Heart right ventricle (tissue), 16 donors: ENCODE data around the gene ALOX12B. TPM values are rescaled to one million over a fixed set of nuclear protein-coding genes. Genes with fewer than 3 reads are reported as not detected.
"Not testable (repeated sequence)": the region's sequence is repeated elsewhere in the genome, so short reads cannot be mapped to it uniquely, and the experiment has no call there.

Source experiments
- ATAC-seq, 8 donors: fragments of 200-7000 bp; cut with Tn5 transposase; one replicate each; pipeline ENCODE4 v1.9.1; 2020; ENCODE audit warnings: mild to moderate bottlenecking in 8 of 8, moderate library complexity in 8 of 8, moderate number of reproducible peaks in 1 of 8
- DNase-seq, 2 donors: peaks; one replicate each; pipeline ENCODE4 v3.0.0-alpha.2; 2020
- H3K27ac ChIP-seq, 10 donors: fragments of 200-600 bp; sonication (generic) in 2 of 10; one replicate each; pipeline versions ENCODE4 v1.5.0 to v1.8.0; 2020 to 2022; ENCODE audit warnings: mild to moderate bottlenecking in 3 of 10
- H3K27me3 ChIP-seq, 7 donors: fragments of 200-600 bp; one replicate each; pipeline ENCODE4 v1.8.0; 2021 to 2022; ENCODE audit warnings: mild to moderate bottlenecking in 2 of 7
- H3K36me3 ChIP-seq, 9 donors: fragments of 200-600 bp; sonication (generic) in 1 of 9; one replicate each; pipeline versions ENCODE4 v1.5.0 to v1.8.0; 2020 to 2022; ENCODE audit warnings: mild to moderate bottlenecking in 2 of 9
- H3K4me1 ChIP-seq, 9 donors: fragments of 200-600 bp; sonication (generic) in 1 of 9; one replicate each; pipeline versions ENCODE4 v1.5.0 to v1.8.0; 2020 to 2022; ENCODE audit warnings: mild to moderate bottlenecking in 4 of 9
- H3K4me3 ChIP-seq, 10 donors: fragments of 200-600 bp; sonication (generic) in 2 of 10; one replicate each; pipeline versions ENCODE4 v1.5.0 to v1.8.0; 2020 to 2022; ENCODE audit warnings: mild to moderate bottlenecking in 7 of 10, moderate library complexity in 2 of 10
- H3K9me3 ChIP-seq, 11 donors: fragments of 200-600 bp in 10 of 11; sonication (generic) in 2 of 11; one replicate each; pipeline versions ENCODE4 v1.5.0 to v1.8.0; 2013 to 2022; ENCODE audit warnings: mild to moderate bottlenecking in 2 of 11, control low read depth in 1 of 11, moderate library complexity in 1 of 11
- WGBS, 2 donors: extraction: QIAGEN DNeasy Blood & Tissue Kit; methylation state at CpG; one replicate each; pipeline ENCODE4 v1.1.7; 2013; ENCODE audit warnings: inconsistent platforms in 1 of 2; 5-methylcytosine and 5-hydroxymethylcytosine counted together
- intact Hi-C, 10 donors: fragments of 100-400 bp; cut with DNase I; formaldehyde crosslinking; loops; one replicate each; pipeline versions ENCODE4 v1.11.1 to v1.14.2; 2022
- polyA plus RNA-seq, 2 donors: library from polyadenylated mRNA; stranded (reverse); fragments of 200-250 nt; gene quantifications; one replicate each; pipeline ENCODE4 v1.2.3, GENCODE V29; 2013
- total RNA-seq, 10 donors: library from RNA; stranded (reverse); fragmentation: NEBNext Ultra II Directional in 3 of 10; extraction: Animal tissue kit (Norgen Biotek cat#: 25700) in 3 of 10; gene quantifications; one replicate each; pipeline versions ENCODE4 v1.2.1 to v1.2.4, GENCODE V29; 2021 to 2023
- TF ChIP-seq, protein P1 (sequence below), 9 donors: fragments of 200-600 bp; sonication (generic) in 2 of 9; IDR thresholded peaks; one replicate each; pipeline versions ENCODE4 v1.5.0 to v1.8.0; 2021 to 2022; ENCODE audit warnings: antibody characterized with exemption in 9 of 9, mild to moderate bottlenecking in 5 of 9, moderate library complexity in 1 of 9
- donor health status: Arrhythmogenic right ventricular cardiomyopathy.
- donor health status: ischemic (EF 13 %, LVEDD 7.1; RV severe dilation, severe dysfunction).
- donor health status: healthy with polysubstance abuse.
- donor health status: DM: no; HTN: yes; CAD: no.
- donor health status: DM: no; HTN: no; CAD: no.
- donor health status: ischemic (EF 25% LVEDD 6.9; RV normal size, moderate dysfunction).
- donor health status: ischemic (EF 25% LVEDD 5.7; RV mildly dilated, moderate dysfunction).
- donor health status: healthy.
- donor health status: DM: yes; HTN: yes; CAD: no.
- donor health status: Ischemic cardiomyopathy.
- donor health status: ischemic (EF 35%, LVEDD 5.7; RV mildly dilated, moderate dysfunction).
- donor health status: nonischemic (EF 11% LVEDD 7.7; RV severe dilation, severe dysfunction).
- donor health status: DM: yes; HTN: yes; CAD: no.
- donor health status: PGD.
- donor health status: ischemic (EF 29% LVEDD 5.4; RV normal size, mild dysfunction).
- donor health status: nonischemic (EF 23%, LVEDD 6.1; RV moderate dilation, normal function).

The ALOX12B gene
- total and polyA plus RNA-seq, 12 donors, result not detected

- Histone ChIP-seq H3K27ac (no peak overlapping the region), H3K27me3 (peaks cover 0 to 96% (median 82%) of the 10 kb centered on the region in 7 donors), H3K9me3 (no peaks in the 10 kb centered on the region), H3K4me3 (no peak overlapping the region), H3K36me3 (no peaks in the 10 kb centered on the region), H3K4me1 (peaks cover 3 to 19% (median 14%) of the 10 kb centered on the region in 9 donors)
- TF ChIP-seq, protein P1, sequence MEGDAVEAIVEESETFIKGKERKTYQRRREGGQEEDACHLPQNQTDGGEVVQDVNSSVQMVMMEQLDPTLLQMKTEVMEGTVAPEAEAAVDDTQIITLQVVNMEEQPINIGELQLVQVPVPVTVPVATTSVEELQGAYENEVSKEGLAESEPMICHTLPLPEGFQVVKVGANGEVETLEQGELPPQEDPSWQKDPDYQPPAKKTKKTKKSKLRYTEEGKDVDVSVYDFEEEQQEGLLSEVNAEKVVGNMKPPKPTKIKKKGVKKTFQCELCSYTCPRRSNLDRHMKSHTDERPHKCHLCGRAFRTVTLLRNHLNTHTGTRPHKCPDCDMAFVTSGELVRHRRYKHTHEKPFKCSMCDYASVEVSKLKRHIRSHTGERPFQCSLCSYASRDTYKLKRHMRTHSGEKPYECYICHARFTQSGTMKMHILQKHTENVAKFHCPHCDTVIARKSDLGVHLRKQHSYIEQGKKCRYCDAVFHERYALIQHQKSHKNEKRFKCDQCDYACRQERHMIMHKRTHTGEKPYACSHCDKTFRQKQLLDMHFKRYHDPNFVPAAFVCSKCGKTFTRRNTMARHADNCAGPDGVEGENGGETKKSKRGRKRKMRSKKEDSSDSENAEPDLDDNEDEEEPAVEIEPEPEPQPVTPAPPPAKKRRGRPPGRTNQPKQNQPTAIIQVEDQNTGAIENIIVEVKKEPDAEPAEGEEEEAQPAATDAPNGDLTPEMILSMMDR (IDR thresholded peaks at IDR 0.05), result no peak
- no peak for DNase-seq
- 41 to 48% methylated on average over 17 of the region's 17 CpGs for WGBS, 2 donors
- intact Hi-C loops, result loop anchor here in 3 of 10 donors (10.0 kb wide), 1 partner anchor 224 kb away; no protein-coding TSS in a partner anchor
- ATAC-seq, result peak in 1 of 8 donors; percentile 17
Observed at GRCh38 chr17:8080799-8081219, 6.7 kb downstream of the ALOX12B start.

GRCh38 chr17:8080208-8080798 lies 7.2 kb downstream of the ALOX12B start:
- DNase-seq (no peak), ATAC-seq (peak in 5 of 8 donors; percentile 4 to 33 (median 18))
- intact Hi-C loops, result loop anchor here in 3 of 10 donors (10.0 kb wide), 1 partner anchor 224 kb away; no protein-coding TSS in a partner anchor
- Histone ChIP-seq H3K4me1 (peaks cover 3 to 19% (median 14%) of the 10 kb centered on the region in 9 donors), H3K27me3 (peaks cover 0 to 96% (median 87%) of the 10 kb centered on the region in 7 donors), H3K27ac (no peak overlapping the region), H3K36me3 (no peaks in the 10 kb centered on the region), H3K4me3 (peak overlapping the region in 9 of 10 donors; percentile 24 to 56 (median 43)), H3K9me3 (no peaks in the 10 kb centered on the region)
- WGBS, 2 donors, result 19 to 20% methylated on average over 25 of the region's 25 CpGs
- TF ChIP-seq, protein P1 (IDR thresholded peaks at IDR 0.05), result peak in 3 of 9 donors; percentile 1 to 32 (median 3)

DNA sequence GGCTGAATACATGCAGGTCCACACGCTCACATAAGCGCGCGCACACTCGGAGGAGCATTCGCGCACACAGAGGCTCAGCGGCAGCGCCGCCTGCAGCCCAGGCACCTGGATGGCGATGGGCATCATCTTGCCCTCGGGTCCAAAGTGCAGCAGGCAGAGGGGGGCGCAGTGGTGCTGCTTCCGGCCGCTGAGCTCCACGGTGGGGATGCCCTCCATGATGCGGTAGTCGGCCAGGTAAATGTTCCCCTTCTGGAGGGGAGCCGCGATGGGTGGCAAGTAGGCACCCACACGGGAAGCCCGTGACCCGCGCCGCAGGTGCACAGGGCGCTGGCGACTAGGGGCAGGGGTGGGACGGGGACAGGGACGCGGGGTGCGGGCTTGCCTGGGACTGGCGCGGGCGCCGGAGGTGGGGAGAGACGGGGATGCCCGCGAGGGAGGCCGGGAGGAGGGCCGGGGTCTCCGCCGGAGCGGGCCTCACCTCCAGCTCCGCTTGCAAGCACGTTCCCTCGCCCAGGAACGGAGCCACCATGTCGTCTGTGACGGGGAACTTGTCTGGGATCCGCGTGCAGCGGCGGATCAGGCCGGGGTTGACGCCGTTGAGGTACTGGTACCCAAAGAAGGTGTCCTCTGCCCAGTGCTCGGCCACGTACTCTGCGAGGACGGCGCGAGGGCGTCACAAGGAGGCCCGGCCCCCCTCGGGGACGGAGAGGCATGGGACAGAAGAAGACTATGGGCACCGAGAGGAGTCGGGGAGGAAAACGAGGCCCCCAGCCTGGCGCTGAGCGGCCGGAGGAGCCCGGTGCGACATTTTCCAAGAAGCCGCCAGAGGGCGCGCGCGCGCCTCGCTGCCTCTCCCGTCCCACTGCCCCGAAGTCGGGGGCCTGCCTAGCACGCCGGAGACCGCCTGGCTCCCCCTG lies 8.0 kb downstream of the ALOX12B start:
- no peaks in the 10 kb centered on the region for H3K36me3 ChIP-seq
- intact Hi-C loops, result loop anchor here in 4 of 10 donors (5.0 to 10.0 kb wide), 3 partner anchors 38 to 225 kb away; partner anchors contain the start of gene ALOXE3 (in 1 of the 4)
- H3K4me1 ChIP-seq, result peaks cover 3 to 19% (median 14%) of the 10 kb centered on the region in 9 donors
- H3K9me3 ChIP-seq, result no peaks in the 10 kb centered on the region
- peak overlapping the region; percentile 14 to 56 (median 42) for H3K4me3 ChIP-seq
- WGBS, 2 donors, result 2% methylated on average over 80 to 87 of the region's 87 CpGs
- peaks cover 0 to 98% (median 90%) of the 10 kb centered on the region in 7 donors for H3K27me3 ChIP-seq
- ATAC-seq (peak; percentile 82 to 94 (median 92)), DNase-seq (peak; percentile 67 to 78)
- peak overlapping the region in 1 of 10 donors; percentile 53 for H3K27ac ChIP-seq
- TF ChIP-seq, protein P1 (IDR thresholded peaks at IDR 0.05), result peak; percentile 83 to 96 (median 94)

DNA sequence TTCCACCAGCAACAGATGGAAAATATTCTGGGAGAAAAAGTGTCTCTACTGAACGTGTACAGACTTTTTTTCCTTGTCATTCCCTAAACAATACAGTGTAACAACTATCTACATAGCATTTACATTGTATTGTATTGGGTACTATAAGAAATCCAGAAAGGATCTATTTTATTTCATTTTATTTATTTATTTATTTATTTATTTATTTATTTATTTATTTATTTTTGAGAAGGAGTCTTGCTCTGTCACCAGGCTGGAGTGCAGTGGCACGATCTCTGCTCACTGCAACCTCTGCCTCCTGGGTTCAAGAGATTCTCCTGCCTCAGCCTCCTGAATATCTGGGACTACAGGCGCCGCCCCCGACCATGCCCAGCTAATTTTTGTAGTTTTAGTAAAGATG lies 9.6 kb downstream of the ALOX12B start:
- H3K9me3 ChIP-seq, DNase-seq, ATAC-seq, H3K4me3 ChIP-seq, H3K27ac ChIP-seq, H3K36me3 ChIP-seq: not testable (repeated sequence)
- intact Hi-C loops, result loop anchor here in 2 of 10 donors (5.0 kb wide), 2 partner anchors 39 to 224 kb away; partner anchors contain the start of gene ALOXE3 (in 1 of the 2)
- peaks cover 8 to 31% (median 25%) of the 10 kb centered on the region in 9 donors for H3K4me1 ChIP-seq
- WGBS, 2 donors, result 71 to 89% methylated on average over 5 of the region's 5 CpGs
- H3K27me3 ChIP-seq, result peaks cover 6 to 98% (median 93%) of the 10 kb centered on the region in 7 donors
